ENCODE measurements around the gene ING5. TPM values are rescaled to one million over a fixed set of nuclear protein-coding genes. Genes with fewer than 3 reads are reported as not detected.
"Not testable (repeated sequence)": the region's sequence is repeated elsewhere in the genome, so short reads cannot be mapped to it uniquely, and the experiment has no call there.

The ING5 gene
- total RNA-seq, 1 donor: 38.5 TPM

DNA sequence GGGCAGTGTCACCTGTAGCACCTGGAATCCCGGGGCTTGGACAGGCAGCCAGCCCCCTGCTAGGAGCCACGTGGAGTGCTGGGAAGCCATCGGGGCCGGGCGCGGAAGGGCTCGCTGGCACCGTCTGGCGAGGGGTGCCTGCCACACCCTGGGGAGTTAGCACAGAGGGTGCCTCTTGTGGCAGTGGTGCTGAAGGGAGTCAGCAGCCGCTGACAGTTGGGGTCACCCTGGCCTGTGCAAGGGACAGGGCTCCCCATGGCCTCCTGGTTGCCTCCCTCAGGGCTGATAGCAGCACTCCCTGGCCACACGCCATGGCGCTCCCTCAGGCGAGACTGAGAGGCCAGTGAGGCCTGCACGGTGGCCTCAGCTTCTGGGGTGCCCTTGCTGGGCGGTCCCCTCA, 18.7 kb downstream of the ING5 start:
- no peaks in the 10 kb centered on the region for H3K27me3 ChIP-seq (ENCODE audit: insufficient read depth, low read length)
- H3K9me3 ChIP-seq (ENCODE audit: low read depth, low read length): no peaks in the 10 kb centered on the region
- no peaks in the 10 kb centered on the region for H3K4me1 ChIP-seq (ENCODE audit: insufficient read depth, low read length)
- H3K4me3 ChIP-seq (ENCODE audit: low read length): no peak overlapping the region

DNA sequence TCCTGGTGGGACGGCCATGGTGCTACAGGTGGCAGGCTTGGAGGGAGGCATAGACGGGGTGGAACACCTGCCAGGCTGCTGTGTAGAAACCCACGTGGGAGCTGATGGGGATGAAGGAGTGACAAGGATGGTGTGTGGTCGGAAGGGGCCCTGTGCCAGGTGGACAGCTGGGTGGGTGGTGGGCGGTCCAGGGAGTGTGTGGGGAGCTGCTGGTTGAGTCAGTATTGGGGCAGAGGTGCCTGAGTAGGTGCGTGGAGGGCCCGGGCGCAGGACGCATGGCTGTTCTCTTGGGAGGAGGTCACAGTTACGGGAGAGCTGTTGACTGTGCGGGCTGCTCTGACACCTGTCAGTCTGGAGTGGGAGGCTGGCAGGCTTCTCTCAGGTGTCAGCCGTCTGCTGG, 20.0 kb downstream of the ING5 start:
- Histone ChIP-seq H3K4me3 (ENCODE audit: low read length) (no peak overlapping the region), H3K9me3 (ENCODE audit: low read depth, low read length) (no peaks in the 10 kb centered on the region), H3K27me3 (ENCODE audit: insufficient read depth, low read length) (no peaks in the 10 kb centered on the region), H3K4me1 (ENCODE audit: insufficient read depth, low read length) (no peaks in the 10 kb centered on the region)

DNA sequence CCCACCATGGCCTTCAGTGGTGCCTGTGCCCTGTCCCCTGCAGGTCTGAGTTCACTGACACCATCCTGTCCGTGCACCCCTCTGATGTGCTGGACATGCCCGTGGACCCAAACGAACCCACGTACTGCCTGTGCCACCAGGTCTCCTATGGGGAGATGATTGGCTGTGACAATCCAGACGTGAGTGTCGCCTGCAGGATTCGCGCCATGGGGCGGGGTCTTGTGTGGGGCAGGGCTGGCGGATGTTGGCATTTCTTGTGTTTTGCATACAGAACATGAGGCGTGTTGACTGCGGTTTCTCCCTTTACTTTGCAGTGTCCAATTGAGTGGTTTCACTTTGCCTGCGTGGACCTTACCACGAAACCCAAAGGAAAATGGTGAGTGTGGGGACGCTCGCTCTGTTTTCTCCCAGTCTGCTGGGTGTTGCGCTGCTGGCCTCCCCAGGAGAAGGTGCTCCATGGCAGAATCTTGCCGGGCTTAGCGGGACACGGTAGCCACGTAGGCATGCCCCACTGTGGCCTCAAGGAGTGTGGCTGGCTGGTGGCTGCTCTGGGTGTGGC, 21.1 kb downstream of the ING5 start:
- Histone ChIP-seq H3K4me3 (ENCODE audit: low read length) (no peak overlapping the region), H3K9me3 (ENCODE audit: low read depth, low read length) (no peaks in the 10 kb centered on the region), H3K4me1 (ENCODE audit: insufficient read depth, low read length) (no peaks in the 10 kb centered on the region), H3K27me3 (ENCODE audit: insufficient read depth, low read length) (no peaks in the 10 kb centered on the region)

DNA sequence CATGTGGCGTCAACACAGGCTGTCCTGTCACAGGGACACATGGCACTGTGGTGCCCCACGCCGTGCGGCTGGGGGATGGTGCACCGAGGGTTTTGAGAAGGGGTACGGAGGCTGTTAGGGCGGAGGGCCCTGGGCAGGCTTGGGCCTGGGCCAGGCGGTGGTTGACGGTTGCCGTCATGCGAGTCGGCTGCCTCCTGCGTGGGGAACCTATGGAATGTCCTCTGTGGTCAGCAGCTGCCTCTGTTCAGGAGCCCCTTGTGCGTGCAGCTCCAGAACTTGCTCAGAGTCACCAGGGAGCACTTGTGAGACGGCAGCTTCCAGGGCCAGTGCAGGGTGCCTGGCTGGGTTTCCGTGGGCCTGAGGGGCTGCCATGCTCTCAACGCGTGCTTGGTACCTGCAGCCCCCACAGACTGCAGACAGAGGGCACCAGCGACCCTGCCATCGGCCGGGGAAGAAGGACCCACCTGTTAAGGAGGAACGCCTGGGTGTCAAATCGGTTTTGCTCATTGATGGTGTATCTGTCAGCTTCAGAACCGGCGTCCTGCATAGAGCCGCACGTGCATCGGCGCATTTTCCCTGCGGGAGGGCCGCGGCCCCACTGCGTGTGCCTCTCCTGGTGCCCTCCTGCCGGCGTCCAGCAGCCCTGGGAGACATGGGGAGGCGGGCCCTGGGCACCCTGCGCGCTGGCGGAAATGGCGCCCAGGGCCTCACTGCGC, 22.6 kb downstream of the ING5 start:
- H3K4me3 ChIP-seq (ENCODE audit: low read length): no peak overlapping the region
- no peaks in the 10 kb centered on the region for H3K9me3 ChIP-seq (ENCODE audit: low read depth, low read length)
- no peaks in the 10 kb centered on the region for H3K27me3 ChIP-seq (ENCODE audit: insufficient read depth, low read length)
- no peaks in the 10 kb centered on the region for H3K4me1 ChIP-seq (ENCODE audit: insufficient read depth, low read length)

DNA sequence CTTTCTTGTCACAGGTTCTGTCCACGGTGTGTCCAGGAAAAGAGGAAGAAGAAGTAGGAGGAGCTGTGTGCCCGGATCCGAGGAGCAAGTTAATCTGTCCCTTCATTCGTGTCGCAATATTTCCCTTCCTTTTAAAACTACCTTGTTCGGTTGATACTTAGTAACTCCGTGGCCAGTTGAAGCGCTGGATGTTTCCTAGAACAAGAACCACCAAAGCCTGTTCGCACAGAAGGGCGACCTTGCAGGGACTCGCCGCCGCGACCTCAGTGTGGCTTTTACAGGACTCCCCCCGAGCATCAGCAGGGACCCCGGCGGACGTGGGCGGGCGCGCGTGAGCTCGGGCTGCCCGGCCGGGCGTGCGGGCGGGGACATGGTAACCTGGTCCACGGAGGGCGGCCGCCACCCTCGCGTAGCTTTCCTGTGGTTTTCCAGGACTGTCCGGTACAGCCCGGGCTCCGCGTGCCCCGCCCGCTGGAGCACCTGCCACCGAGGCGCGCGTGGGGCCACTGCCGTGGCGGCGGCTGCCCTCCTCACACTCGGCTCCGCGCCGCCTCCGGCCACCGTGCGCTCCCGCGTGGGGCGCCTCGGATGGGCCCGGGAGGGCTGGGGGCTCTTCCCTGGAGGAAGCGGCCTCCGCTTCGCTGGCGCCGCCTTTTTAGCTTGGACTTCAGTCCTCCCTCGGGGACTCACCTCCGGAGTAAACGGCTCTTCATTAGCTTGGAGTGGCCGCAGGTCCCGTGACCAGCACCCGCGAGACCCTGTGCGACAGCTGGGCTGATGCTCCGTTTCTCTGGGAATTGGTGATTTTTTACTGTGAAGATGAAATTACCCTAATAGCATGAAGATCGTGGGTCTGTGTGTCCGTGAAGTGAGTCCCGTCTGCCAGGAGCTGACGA, 23.4 kb downstream of the ING5 start:
- H3K27me3 ChIP-seq (ENCODE audit: insufficient read depth, low read length): no peaks in the 10 kb centered on the region
- H3K9me3 ChIP-seq (ENCODE audit: low read depth, low read length): no peaks in the 10 kb centered on the region
- H3K4me1 ChIP-seq (ENCODE audit: insufficient read depth, low read length): no peaks in the 10 kb centered on the region
- no peak overlapping the region for H3K4me3 ChIP-seq (ENCODE audit: low read length)

DNA sequence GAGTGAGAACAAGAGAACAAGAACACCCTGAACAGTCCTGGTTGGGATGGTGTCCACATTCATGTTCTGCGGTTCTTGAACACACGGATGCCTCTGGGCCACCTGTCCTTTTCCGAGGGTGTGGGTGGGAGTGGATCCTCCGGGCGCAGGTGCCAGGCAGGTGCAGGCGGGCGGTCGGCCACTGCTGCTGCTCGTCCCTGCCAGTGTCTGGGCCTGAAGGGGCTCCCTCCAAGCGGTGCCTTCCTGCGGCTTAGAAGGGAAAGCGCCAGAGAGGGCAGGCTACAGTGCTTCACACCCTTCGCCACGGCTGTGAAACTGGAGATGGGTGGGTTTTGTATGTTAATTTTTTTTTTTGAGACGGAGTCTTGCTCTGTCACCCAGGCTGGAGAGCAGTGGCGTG, 24.6 kb downstream of the ING5 start:
- Histone ChIP-seq H3K27me3 (ENCODE audit: insufficient read depth, low read length) (no peaks in the 10 kb centered on the region), H3K4me1 (ENCODE audit: insufficient read depth, low read length) (peaks cover 9% of the 10 kb centered on the region), H3K9me3 (ENCODE audit: low read depth, low read length) (no peaks in the 10 kb centered on the region), H3K4me3 (ENCODE audit: low read length) (no peak overlapping the region)

DNA sequence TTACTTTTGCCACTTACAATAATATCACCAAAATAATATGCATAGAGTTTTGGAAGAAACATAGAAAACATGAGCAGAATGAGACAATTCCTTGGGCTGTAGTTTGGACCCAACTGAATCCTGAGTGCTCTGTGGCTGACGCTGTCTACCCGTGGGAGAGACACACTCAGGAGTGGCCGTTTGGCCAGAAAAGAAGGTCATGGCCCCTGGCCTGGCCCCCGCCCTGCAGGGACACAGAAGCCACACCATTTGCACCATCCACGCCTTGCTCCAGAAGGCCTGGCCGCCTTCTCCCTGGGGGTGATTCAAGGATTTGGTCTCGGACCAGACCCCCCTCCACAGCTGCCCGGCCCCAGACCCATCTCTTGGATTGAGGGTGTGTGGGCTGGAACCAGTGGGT, 26.2 kb downstream of the ING5 start:
- Histone ChIP-seq H3K27me3 (ENCODE audit: insufficient read depth, low read length) (no peaks in the 10 kb centered on the region), H3K4me1 (ENCODE audit: insufficient read depth, low read length) (peaks cover 17% of the 10 kb centered on the region), H3K4me3 (ENCODE audit: low read length) (no peak overlapping the region), H3K9me3 (ENCODE audit: low read depth, low read length) (no peaks in the 10 kb centered on the region)

DNA sequence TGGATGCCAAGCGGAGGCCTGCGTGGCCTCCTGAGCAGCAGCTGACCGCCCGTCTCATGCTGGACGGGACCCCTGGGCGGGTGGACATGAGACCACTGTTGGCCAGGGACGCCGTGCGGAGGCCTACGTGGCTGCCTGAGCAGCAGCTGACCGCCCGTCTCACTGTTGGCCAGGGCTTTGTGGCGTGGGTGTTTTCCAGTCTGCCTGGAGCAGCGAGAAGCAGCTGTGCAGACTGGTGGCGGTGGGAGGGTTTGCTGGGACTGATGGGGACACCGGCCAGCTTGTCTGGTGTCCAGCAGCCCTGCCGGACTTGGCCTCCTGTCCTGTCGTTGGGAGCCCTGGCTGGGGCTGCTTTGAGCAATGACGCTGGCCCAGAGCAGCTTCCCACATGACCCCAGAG, 26.8 kb downstream of the ING5 start:
- H3K4me3 ChIP-seq (ENCODE audit: low read length): no peak overlapping the region
- no peaks in the 10 kb centered on the region for H3K27me3 ChIP-seq (ENCODE audit: insufficient read depth, low read length)
- H3K9me3 ChIP-seq (ENCODE audit: low read depth, low read length): no peaks in the 10 kb centered on the region
- H3K4me1 ChIP-seq (ENCODE audit: insufficient read depth, low read length): peaks cover 18% of the 10 kb centered on the region

DNA sequence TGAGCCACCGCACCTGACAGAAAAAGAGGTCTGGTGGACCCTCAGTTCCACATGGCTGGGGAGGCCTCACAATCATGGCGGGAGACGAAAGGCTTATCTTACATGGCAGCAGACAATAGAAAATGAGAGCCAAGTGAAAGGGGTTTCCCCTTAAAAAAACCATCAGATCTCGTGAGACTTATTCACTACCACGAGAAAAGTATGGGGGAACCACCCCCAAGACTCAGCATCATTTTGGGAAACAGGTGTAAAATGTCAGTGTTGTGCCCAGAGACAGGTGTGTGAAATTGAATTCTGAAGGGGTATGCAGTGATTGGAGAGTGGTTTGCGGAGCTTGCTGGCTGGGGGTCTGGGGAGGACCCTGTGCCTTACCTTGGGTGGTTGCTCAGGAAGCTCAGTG, 28.0 kb downstream of the ING5 start:
- H3K9me3 ChIP-seq (ENCODE audit: low read depth, low read length): no peaks in the 10 kb centered on the region
- no peak overlapping the region for H3K4me3 ChIP-seq (ENCODE audit: low read length)
- no peaks in the 10 kb centered on the region for H3K27me3 ChIP-seq (ENCODE audit: insufficient read depth, low read length)
- peaks cover 24% of the 10 kb centered on the region for H3K4me1 ChIP-seq (ENCODE audit: insufficient read depth, low read length)

DNA sequence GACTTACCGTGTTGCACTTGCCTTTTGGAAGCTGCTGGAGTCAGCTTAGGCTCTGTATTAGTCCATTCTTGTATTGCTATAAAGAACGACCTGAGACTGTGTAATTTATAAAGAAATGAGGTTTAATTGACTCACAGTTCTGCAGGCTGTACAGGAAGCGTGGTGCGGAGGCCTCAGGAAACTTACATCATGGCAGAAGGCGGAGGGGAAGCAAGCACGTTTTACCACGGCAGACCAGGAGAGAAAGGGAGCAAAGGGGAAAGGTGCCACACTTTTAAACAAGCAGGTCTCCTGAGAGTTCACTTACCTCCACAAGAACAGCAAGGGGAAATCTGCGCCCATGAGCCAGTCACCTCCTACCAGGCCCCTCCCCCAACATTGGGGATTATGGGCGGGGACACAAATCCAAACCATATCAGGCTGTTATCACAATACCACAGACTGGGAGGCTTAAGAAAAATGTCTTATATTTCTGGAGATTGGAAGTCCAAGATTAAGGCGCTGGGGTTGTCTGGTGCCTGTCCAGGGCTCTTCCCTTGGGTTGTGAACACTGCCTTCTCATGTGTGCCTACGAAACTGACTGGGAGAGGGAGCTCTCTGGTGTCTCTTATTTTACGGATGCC, 28.9 kb downstream of the ING5 start:
- Histone ChIP-seq H3K4me3 (ENCODE audit: low read length) (no peak overlapping the region), H3K4me1 (ENCODE audit: insufficient read depth, low read length) (peaks cover 28% of the 10 kb centered on the region), H3K9me3 (ENCODE audit: low read depth, low read length) (no peaks in the 10 kb centered on the region), H3K27me3 (ENCODE audit: insufficient read depth, low read length) (no peaks in the 10 kb centered on the region)

DNA sequence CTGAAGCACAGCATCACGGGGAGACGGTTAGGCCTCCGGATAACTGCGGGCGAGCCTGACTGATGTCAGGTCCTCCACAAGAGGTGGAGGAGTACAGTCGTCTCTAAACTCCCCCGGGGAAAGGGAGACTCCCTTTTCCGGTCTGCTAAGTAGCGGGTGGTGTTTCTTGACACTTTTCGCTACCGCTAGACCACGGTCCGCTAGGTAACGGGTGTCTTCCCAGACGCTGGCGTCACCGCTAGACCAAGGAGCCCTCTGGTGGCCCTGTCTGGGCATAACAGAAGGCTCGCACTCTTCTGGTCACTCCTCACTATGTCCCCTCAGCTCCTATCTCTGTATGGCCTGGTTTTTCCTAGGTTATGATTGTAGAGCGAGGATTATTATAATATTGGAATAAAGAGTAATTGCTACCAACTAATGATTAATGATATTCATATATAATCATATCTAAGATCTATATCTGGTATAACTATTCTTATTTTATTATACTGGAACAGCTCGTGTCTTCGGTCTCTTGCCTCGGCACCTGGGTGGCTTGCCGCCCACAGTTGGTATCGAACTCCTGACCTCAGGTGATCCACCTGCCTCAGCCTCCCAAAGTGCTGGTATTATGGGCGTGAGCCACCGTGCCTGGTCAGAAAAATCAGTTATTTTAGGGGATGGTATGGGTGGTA, 30.8 kb downstream of the ING5 start:
- H3K4me1 ChIP-seq (ENCODE audit: insufficient read depth, low read length): peaks cover 32% of the 10 kb centered on the region
- H3K4me3 ChIP-seq (ENCODE audit: low read length); H3K9me3 ChIP-seq (ENCODE audit: low read depth, low read length); H3K27me3 ChIP-seq (ENCODE audit: insufficient read depth, low read length): not testable (repeated sequence)

DNA sequence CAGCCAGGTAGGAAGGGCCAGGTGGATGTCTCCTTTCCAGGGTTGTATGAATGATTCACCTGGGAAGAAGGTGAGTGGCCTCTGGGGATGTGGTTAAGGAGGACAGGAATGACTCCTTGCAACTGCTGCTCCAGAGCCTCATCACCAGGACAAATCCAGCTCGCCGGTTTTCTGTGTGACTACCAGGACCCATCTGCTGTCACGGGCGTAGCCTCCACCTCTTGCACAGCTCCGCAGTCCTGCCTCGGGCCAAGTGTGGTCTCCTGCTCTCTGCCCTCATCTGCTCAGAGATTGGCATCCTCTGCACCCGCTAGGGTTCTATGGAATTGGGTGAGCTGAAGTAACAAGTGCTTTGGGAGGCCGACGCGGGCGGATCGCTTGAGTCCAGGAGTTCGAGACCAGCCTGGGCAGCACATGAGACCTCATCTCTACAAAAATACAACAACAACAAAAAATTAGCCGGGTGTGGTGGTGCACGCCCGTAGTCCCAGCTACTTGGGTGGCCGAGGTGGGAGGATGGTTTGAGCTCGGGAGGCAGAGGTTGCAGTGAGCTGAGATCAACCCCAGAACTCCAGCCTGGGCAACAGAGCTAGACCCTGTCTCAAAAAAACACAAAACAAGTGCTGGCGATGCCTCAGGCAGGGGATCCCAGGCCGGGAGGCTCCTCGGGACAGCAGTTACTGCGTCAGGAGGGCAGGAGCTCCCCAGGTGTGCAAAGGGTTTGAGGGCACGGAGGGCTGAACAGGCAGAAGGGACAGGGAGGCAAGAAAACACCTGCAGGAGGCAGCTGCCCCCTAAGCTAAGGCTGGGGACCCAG, 31.8 kb downstream of the ING5 start:
- no peaks in the 10 kb centered on the region for H3K27me3 ChIP-seq (ENCODE audit: insufficient read depth, low read length)
- peaks cover 32% of the 10 kb centered on the region for H3K4me1 ChIP-seq (ENCODE audit: insufficient read depth, low read length)
- H3K9me3 ChIP-seq (ENCODE audit: low read depth, low read length): no peaks in the 10 kb centered on the region
- H3K4me3 ChIP-seq (ENCODE audit: low read length): peak overlapping the region; percentile 83

DNA sequence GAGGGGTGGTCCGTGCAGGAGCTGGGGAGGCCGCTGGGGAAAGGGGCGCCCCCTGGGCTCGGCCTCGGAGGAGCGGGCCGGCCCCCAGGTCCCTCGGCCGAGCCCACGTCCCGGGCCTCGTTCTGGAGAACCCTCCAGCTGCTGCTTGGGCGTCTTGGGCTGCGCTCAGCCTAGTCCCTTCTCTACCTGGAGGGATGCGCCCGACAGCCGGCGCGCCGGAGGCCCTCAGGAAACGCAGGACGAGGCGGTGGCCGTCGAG, 32.3 kb downstream of the ING5 start:
- no peaks in the 10 kb centered on the region for H3K27me3 ChIP-seq (ENCODE audit: insufficient read depth, low read length)
- H3K4me3 ChIP-seq (ENCODE audit: low read length): peak overlapping the region; percentile 83
- H3K4me1 ChIP-seq (ENCODE audit: insufficient read depth, low read length): peaks cover 32% of the 10 kb centered on the region
- no peaks in the 10 kb centered on the region for H3K9me3 ChIP-seq (ENCODE audit: low read depth, low read length)

DNA sequence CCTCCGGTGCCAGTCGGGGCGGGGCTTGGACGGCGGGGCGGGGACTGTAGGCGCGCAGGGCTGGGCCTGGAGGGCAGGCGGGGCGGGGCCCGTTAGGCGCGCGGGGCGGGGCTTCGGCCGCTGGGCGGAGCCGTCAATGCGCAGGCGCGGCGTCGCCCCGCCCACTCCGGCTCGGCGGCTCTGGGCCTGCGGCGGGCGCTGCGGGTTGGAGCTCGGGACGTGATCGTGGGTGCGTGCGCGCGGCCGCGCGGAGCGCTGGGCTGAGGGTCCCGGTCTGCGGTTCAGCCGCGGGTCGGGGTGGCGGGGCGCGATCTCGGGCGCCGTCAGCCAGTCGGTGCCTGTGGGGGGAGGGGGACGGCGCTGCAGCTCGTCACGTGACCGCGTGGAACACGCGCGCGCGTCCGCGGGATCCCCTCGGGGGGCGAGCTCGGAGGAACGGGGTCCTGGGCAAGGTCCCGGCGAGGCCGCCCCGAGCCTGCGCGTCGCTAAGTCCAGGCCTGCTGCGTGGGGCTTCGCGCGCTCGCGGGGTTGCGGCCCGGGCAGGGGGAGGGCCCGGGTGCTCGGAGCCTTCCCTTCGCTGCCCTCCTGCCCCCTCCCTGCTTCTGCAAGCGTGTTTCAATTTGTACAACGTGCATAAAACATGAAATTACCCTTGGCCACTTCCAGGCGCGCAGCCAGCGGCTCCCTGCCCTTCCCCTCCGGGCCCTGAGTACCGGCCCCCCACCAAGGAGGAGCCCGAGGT, 32.8 kb downstream of the ING5 start, which contains the start of gene D2HGDH:
TSS of gene D2HGDH (plus strand) at position 164 of the 742 bp plus-strand sequence. CDS start 595 bp downstream, outside the sequence.
- no peaks in the 10 kb centered on the region for H3K9me3 ChIP-seq (ENCODE audit: low read depth, low read length)
- H3K27me3 ChIP-seq (ENCODE audit: insufficient read depth, low read length): no peaks in the 10 kb centered on the region
- peak within 1 kb of the TSS; percentile 83 for H3K4me3 ChIP-seq (ENCODE audit: low read length)
- H3K4me1 ChIP-seq (ENCODE audit: insufficient read depth, low read length): peaks cover 36% of the 10 kb centered on the region

All from mononuclear cell (primary cell).